ENCODE measurements around the gene RHBDD3.
"Not testable (repeated sequence)": the region's sequence is repeated elsewhere in the genome, so short reads cannot be mapped to it uniquely, and the experiment has no call there.

RHBDD3 gene

GRCh38 chr22:29268511-29269229 lies 889 bp upstream of the RHBDD3 start:
- no peak for DNase-seq

- no peak for DNase-seq
Observed at GRCh38 chr22:29267462-29267857, 321 bp downstream of the RHBDD3 start.

- no peak for DNase-seq
Observed at GRCh38 chr22:29266564-29267461, 968 bp downstream of the RHBDD3 start.

GRCh38 chr22:29265929-29266328 lies 1.9 kb downstream of the RHBDD3 start:
- no peak for DNase-seq

GRCh38 chr22:29265305-29265704 lies 2.5 kb downstream of the RHBDD3 start:
- no peak for DNase-seq

GRCh38 chr22:29263791-29264276 lies 3.9 kb downstream of the RHBDD3 start:
- no peak for DNase-seq

- no peak for DNase-seq
Observed at GRCh38 chr22:29260601-29261315, 7.0 kb downstream of the RHBDD3 start.

- no peak for DNase-seq
Observed at GRCh38 chr22:29260031-29260560, 7.7 kb downstream of the RHBDD3 start.

GRCh38 chr22:29259253-29259899 lies 8.4 kb downstream of the RHBDD3 start:
- DNase-seq = no peak

- no peak for DNase-seq
Observed at GRCh38 chr22:29258407-29259252, 9.2 kb downstream of the RHBDD3 start.

GRCh38 chr22:29257751-29258181 lies 10.0 kb downstream of the RHBDD3 start:
- DNase-seq = no peak

- DNase-seq = no peak
Observed at GRCh38 chr22:29256606-29257325, 11.0 kb downstream of the RHBDD3 start.

- DNase-seq = no peak
Observed at GRCh38 chr22:29255064-29255621, 12.6 kb downstream of the RHBDD3 start.

GRCh38 chr22:29254286-29254660 lies 13.5 kb downstream of the RHBDD3 start:
- DNase-seq = no peak

GRCh38 chr22:29253561-29254285 lies 14.1 kb downstream of the RHBDD3 start:
- DNase-seq = no peak

GRCh38 chr22:29251981-29252911 lies 15.5 kb downstream of the RHBDD3 start:
- DNase-seq = no peak

GRCh38 chr22:29251265-29251664 lies 16.5 kb downstream of the RHBDD3 start:
- DNase-seq = no peak

- not testable (repeated sequence) for DNase-seq
Observed at GRCh38 chr22:29247891-29248290, 19.9 kb downstream of the RHBDD3 start.

Data from NCI-H2029 treated with DMSO at 0.1 percent for 48 hours (cell line).